ENCODE measurements around the gene INPP5F. TPM values are rescaled to one million over a fixed set of nuclear protein-coding genes. Genes with fewer than 3 reads are reported as not detected.

The INPP5F gene
- total and polyA plus RNA-seq, 4 donors: 5.6 to 22.9 (median 10.1) TPM

GRCh38 chr10:119747940-119748339, 22.1 kb downstream of the INPP5F start:
- TF ChIP-seq, protein P1, sequence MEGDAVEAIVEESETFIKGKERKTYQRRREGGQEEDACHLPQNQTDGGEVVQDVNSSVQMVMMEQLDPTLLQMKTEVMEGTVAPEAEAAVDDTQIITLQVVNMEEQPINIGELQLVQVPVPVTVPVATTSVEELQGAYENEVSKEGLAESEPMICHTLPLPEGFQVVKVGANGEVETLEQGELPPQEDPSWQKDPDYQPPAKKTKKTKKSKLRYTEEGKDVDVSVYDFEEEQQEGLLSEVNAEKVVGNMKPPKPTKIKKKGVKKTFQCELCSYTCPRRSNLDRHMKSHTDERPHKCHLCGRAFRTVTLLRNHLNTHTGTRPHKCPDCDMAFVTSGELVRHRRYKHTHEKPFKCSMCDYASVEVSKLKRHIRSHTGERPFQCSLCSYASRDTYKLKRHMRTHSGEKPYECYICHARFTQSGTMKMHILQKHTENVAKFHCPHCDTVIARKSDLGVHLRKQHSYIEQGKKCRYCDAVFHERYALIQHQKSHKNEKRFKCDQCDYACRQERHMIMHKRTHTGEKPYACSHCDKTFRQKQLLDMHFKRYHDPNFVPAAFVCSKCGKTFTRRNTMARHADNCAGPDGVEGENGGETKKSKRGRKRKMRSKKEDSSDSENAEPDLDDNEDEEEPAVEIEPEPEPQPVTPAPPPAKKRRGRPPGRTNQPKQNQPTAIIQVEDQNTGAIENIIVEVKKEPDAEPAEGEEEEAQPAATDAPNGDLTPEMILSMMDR (IDR thresholded peaks at IDR 0.05; ENCODE audit: control extremely low read depth, extremely low read depth): no peak
- Histone ChIP-seq H3K9me3 (ENCODE audit: control insufficient read depth in 4 of 4, insufficient read depth in 3 of 4, low read length in 3 of 4) (peaks cover 0 to 2% (median 0%) of the 10 kb centered on the region in 4 donors), H3K4me1 (ENCODE audit: control insufficient read depth in 5 of 5, insufficient read depth in 5 of 5, low read length in 5 of 5) (peaks cover 0 to 5% (median 0%) of the 10 kb centered on the region in 5 donors), H3K9ac (ENCODE audit: insufficient read depth in 1 of 2, low read length in 2 of 2) (no peak overlapping the region), H3K36me3 (ENCODE audit: control insufficient read depth in 4 of 4, insufficient read depth in 4 of 4, low read length in 4 of 4) (peaks cover 0 to 2% (median 0%) of the 10 kb centered on the region in 4 donors), H3K27me3 (ENCODE audit: control insufficient read depth in 3 of 3, insufficient read depth in 3 of 3, low read length in 2 of 3) (no peaks in the 10 kb centered on the region), H3K27ac (ENCODE audit: low read depth in 1 of 2, low read length in 1 of 2) (no peak overlapping the region), H3K4me3 (no peak overlapping the region)
- ATAC-seq (ENCODE audit: insufficient read depth, low FRiP score) (no peak), DNase-seq (no peak)
- 97 to 98% methylated on average over 12 of the region's 12 CpGs for WGBS, 2 donors

DNA sequence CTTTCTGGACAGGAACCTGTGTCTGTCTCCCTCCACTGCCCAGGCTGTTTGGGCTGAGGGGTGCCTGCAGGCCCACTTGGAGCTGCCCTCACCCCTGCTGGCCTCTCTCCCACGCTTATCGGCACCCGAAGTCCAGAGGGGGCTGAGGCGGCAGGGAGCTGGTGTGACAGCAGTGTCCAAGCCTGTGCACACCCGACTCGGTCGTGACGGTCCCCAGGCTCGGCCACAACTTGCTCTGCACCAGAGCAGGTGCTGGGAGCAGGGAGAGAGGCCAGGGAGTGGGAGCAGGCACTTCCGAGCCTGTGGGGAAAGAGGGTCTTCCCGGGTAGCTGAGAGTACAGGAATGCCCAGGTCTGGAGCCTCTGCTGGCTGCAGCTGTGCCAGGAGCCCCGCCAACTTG, 23.0 kb downstream of the INPP5F start:
- no peak overlapping the region for H3K4me3 ChIP-seq
- ATAC-seq (ENCODE audit: insufficient read depth, low FRiP score): no peak
- TF ChIP-seq, protein P1 (IDR thresholded peaks at IDR 0.05; ENCODE audit: control extremely low read depth, extremely low read depth): no peak

DNA sequence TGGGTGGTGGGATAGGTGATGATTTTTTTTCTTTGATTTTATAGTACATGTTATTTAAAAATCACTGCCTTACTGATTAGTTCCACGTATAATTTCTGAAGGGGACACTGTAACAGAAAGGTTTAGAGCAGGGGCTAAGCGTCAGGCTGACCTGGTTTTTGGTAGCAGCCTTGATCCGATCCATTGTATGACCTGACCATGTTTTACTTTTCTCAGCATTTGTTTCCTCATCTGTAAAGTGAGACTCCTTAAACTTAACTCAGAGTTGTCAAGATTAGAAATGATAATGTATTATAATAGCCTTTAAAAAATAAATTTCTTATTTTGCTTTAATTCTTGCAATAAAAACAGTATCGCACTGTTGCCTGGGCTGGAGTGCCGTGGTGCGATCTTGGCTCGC, 23.6 kb downstream of the INPP5F start:
- no peak overlapping the region for H3K9ac ChIP-seq (ENCODE audit: insufficient read depth in 1 of 2, low read length in 2 of 2)
- H3K4me3 ChIP-seq: no peak overlapping the region
- H3K36me3 ChIP-seq (ENCODE audit: control insufficient read depth in 4 of 4, insufficient read depth in 4 of 4, low read length in 4 of 4): peaks cover 0 to 2% (median 0%) of the 10 kb centered on the region in 4 donors
- H3K9me3 ChIP-seq (ENCODE audit: control insufficient read depth in 4 of 4, insufficient read depth in 3 of 4, low read length in 3 of 4): peaks cover 0 to 2% (median 0%) of the 10 kb centered on the region in 4 donors
- H3K27ac ChIP-seq (ENCODE audit: low read depth in 1 of 2, low read length in 1 of 2): no peak overlapping the region
- TF ChIP-seq, protein P1 (IDR thresholded peaks at IDR 0.05; ENCODE audit: control extremely low read depth, extremely low read depth): no peak
- ATAC-seq (ENCODE audit: insufficient read depth, low FRiP score) (no peak), DNase-seq (no peak)
- H3K4me1 ChIP-seq (ENCODE audit: control insufficient read depth in 5 of 5, insufficient read depth in 5 of 5, low read length in 5 of 5): peaks cover 0 to 3% (median 0%) of the 10 kb centered on the region in 5 donors
- no peaks in the 10 kb centered on the region for H3K27me3 ChIP-seq (ENCODE audit: control insufficient read depth in 3 of 3, insufficient read depth in 3 of 3, low read length in 2 of 3)
- 95% methylated on average over 7 of the region's 7 CpGs for WGBS, 2 donors

More for the DNA sequence above, 23.0 kb downstream of the INPP5F start:
- DNase-seq: no peak
- Histone ChIP-seq H3K27me3 (ENCODE audit: control insufficient read depth in 3 of 3, insufficient read depth in 3 of 3, low read length in 2 of 3) (no peaks in the 10 kb centered on the region), H3K9me3 (ENCODE audit: control insufficient read depth in 4 of 4, insufficient read depth in 3 of 4, low read length in 3 of 4) (peaks cover 0 to 2% (median 0%) of the 10 kb centered on the region in 4 donors), H3K4me1 (ENCODE audit: control insufficient read depth in 5 of 5, insufficient read depth in 5 of 5, low read length in 5 of 5) (peaks cover 0 to 3% (median 0%) of the 10 kb centered on the region in 5 donors), H3K9ac (ENCODE audit: insufficient read depth in 1 of 2, low read length in 2 of 2) (no peak overlapping the region), H3K27ac (ENCODE audit: low read depth in 1 of 2, low read length in 1 of 2) (no peak overlapping the region), H3K36me3 (ENCODE audit: control insufficient read depth in 4 of 4, insufficient read depth in 4 of 4, low read length in 4 of 4) (peaks cover 0 to 2% (median 0%) of the 10 kb centered on the region in 4 donors)
- WGBS, 2 donors: 88 to 95% methylated on average over 11 to 12 of the region's 12 CpGs
